EH (cell line): ENCODE measurements around the gene CLEC16A.

Experiments
- DNase-seq: peaks from one replicate; pipeline ENCODE4 v3.0.0-alpha.2; 2015; ENCODE audit warnings: low read depth

Gene CLEC16A

GRCh38 chr16:11087691-11088073, 143.3 kb downstream of the CLEC16A start:
- DNase-seq, result no peak

GRCh38 chr16:11088074-11088730, 143.8 kb downstream of the CLEC16A start:
- DNase-seq, result peak; percentile 40

- no peak for DNase-seq
Observed at GRCh38 chr16:11088831-11089230, 144.5 kb downstream of the CLEC16A start.

- DNase-seq, result peak; percentile 63
Observed at GRCh38 chr16:11089504-11090124, 145.2 kb downstream of the CLEC16A start.

GRCh38 chr16:11090232-11090631, 145.9 kb downstream of the CLEC16A start:
- DNase-seq, result no peak

GRCh38 chr16:11091021-11091785, 146.8 kb downstream of the CLEC16A start:
- DNase-seq, result no peak

GRCh38 chr16:11092788-11093571, 148.6 kb downstream of the CLEC16A start:
- no peak for DNase-seq

GRCh38 chr16:11093572-11094074, 149.3 kb downstream of the CLEC16A start:
- DNase-seq, result no peak

GRCh38 chr16:11094075-11094856, 149.9 kb downstream of the CLEC16A start:
- peak; percentile 46 for DNase-seq

GRCh38 chr16:11094857-11095565, 150.6 kb downstream of the CLEC16A start:
- DNase-seq, result no peak

- no peak for DNase-seq
Observed at GRCh38 chr16:11095935-11096334, 151.6 kb downstream of the CLEC16A start.

GRCh38 chr16:11097094-11097786, 152.9 kb downstream of the CLEC16A start:
- no peak for DNase-seq

GRCh38 chr16:11097787-11098167, 153.4 kb downstream of the CLEC16A start:
- DNase-seq, result no peak

- no peak for DNase-seq
Observed at GRCh38 chr16:11098601-11099390, 154.4 kb downstream of the CLEC16A start.

GRCh38 chr16:11099672-11100205, 155.4 kb downstream of the CLEC16A start:
- no peak for DNase-seq

GRCh38 chr16:11100239-11100750, 155.9 kb downstream of the CLEC16A start:
- peak; percentile 98 for DNase-seq

GRCh38 chr16:11101283-11101682, 156.9 kb downstream of the CLEC16A start:
- DNase-seq, result no peak

GRCh38 chr16:11101695-11102522, 157.5 kb downstream of the CLEC16A start:
- no peak for DNase-seq
